ENCODE measurements around the gene LRRC72.
A peak's percentile ranks its signal among the peaks of the same experiment; 100 is the strongest.

The LRRC72 gene

GRCh38 chr7:16564023-16564380 is 37.4 kb downstream of the LRRC72 start:
- TF ChIP-seq JUND (IDR thresholded peaks at IDR 0.05; ENCODE audit: low read depth) = no peak
- in situ Hi-C loops (cut with HindIII; ENCODE audit: low pct_unique_long_range_greater_than_20kb, low sequenced_read_pairs) = no loop called here
- no peak for DNase-seq (ENCODE audit: low read depth in 1 of 2, low spot score in 1 of 2)

GRCh38 chr7:16564909-16565426 is 38.3 kb downstream of the LRRC72 start:
- in situ Hi-C loops (cut with HindIII; ENCODE audit: low pct_unique_long_range_greater_than_20kb, low sequenced_read_pairs) = no loop called here
- DNase-seq (ENCODE audit: low read depth in 1 of 2, low spot score in 1 of 2) = peak; percentile 59 to 81
- TF ChIP-seq JUND (IDR thresholded peaks at IDR 0.05; ENCODE audit: low read depth) = no peak

GRCh38 chr7:16571941-16572340 is 45.3 kb downstream of the LRRC72 start:
- TF ChIP-seq JUND (IDR thresholded peaks at IDR 0.05; ENCODE audit: low read depth) = no peak
- in situ Hi-C loops (cut with HindIII; ENCODE audit: low pct_unique_long_range_greater_than_20kb, low sequenced_read_pairs) = no loop called here
- no peak for DNase-seq (ENCODE audit: low read depth in 1 of 2, low spot score in 1 of 2)

GRCh38 chr7:16579216-16579615 is 52.6 kb downstream of the LRRC72 start:
- in situ Hi-C loops (cut with HindIII; ENCODE audit: low pct_unique_long_range_greater_than_20kb, low sequenced_read_pairs) = no loop called here
- TF ChIP-seq JUND (IDR thresholded peaks at IDR 0.05; ENCODE audit: low read depth) = no peak
- no peak for DNase-seq (ENCODE audit: low read depth in 1 of 2, low spot score in 1 of 2)

- in situ Hi-C loops (cut with HindIII; ENCODE audit: low pct_unique_long_range_greater_than_20kb, low sequenced_read_pairs) = no loop called here
- DNase-seq (ENCODE audit: low read depth in 1 of 2, low spot score in 1 of 2) = no peak
- TF ChIP-seq JUND (IDR thresholded peaks at IDR 0.05; ENCODE audit: low read depth) = no peak
These were observed 54.7 kb downstream of the LRRC72 start for GRCh38 chr7:16581286-16581685.

- in situ Hi-C loops (cut with HindIII; ENCODE audit: low pct_unique_long_range_greater_than_20kb, low sequenced_read_pairs) = no loop called here
- no peak for DNase-seq (ENCODE audit: low read depth in 1 of 2, low spot score in 1 of 2)
- no peak for TF ChIP-seq JUND (IDR thresholded peaks at IDR 0.05; ENCODE audit: low read depth)
These were observed 57.2 kb downstream of the LRRC72 start for GRCh38 chr7:16583834-16584233.

- DNase-seq (ENCODE audit: low read depth in 1 of 2, low spot score in 1 of 2) = no peak
- in situ Hi-C loops (cut with HindIII; ENCODE audit: low pct_unique_long_range_greater_than_20kb, low sequenced_read_pairs) = no loop called here
- TF ChIP-seq JUND (IDR thresholded peaks at IDR 0.05; ENCODE audit: low read depth) = no peak
These were observed 58.9 kb downstream of the LRRC72 start for GRCh38 chr7:16585540-16585939.

GRCh38 chr7:16586081-16586874 is 59.7 kb downstream of the LRRC72 start:
- no peak for DNase-seq (ENCODE audit: low read depth in 1 of 2, low spot score in 1 of 2)
- TF ChIP-seq JUND (IDR thresholded peaks at IDR 0.05; ENCODE audit: low read depth) = no peak
- in situ Hi-C loops (cut with HindIII; ENCODE audit: low pct_unique_long_range_greater_than_20kb, low sequenced_read_pairs) = no loop called here

- in situ Hi-C loops (cut with HindIII; ENCODE audit: low pct_unique_long_range_greater_than_20kb, low sequenced_read_pairs) = no loop called here
- no peak for DNase-seq (ENCODE audit: low read depth in 1 of 2, low spot score in 1 of 2)
- no peak for TF ChIP-seq JUND (IDR thresholded peaks at IDR 0.05; ENCODE audit: low read depth)
These were observed 60.5 kb downstream of the LRRC72 start for GRCh38 chr7:16587129-16587528.

GRCh38 chr7:16587790-16588189 is 61.2 kb downstream of the LRRC72 start:
- peak in 1 of 2 experiments; percentile 63 for DNase-seq (ENCODE audit: low read depth in 1 of 2, low spot score in 1 of 2)
- in situ Hi-C loops (cut with HindIII; ENCODE audit: low pct_unique_long_range_greater_than_20kb, low sequenced_read_pairs) = no loop called here
- no peak for TF ChIP-seq JUND (IDR thresholded peaks at IDR 0.05; ENCODE audit: low read depth)

- TF ChIP-seq JUND (IDR thresholded peaks at IDR 0.05; ENCODE audit: low read depth) = no peak
- no peak for DNase-seq (ENCODE audit: low read depth in 1 of 2, low spot score in 1 of 2)
- in situ Hi-C loops (cut with HindIII; ENCODE audit: low pct_unique_long_range_greater_than_20kb, low sequenced_read_pairs) = no loop called here
These were observed 63.3 kb downstream of the LRRC72 start for GRCh38 chr7:16589881-16590280.

- in situ Hi-C loops (cut with HindIII; ENCODE audit: low pct_unique_long_range_greater_than_20kb, low sequenced_read_pairs) = no loop called here
- DNase-seq (ENCODE audit: low read depth in 1 of 2, low spot score in 1 of 2) = no peak
- no peak for TF ChIP-seq JUND (IDR thresholded peaks at IDR 0.05; ENCODE audit: low read depth)
These were observed 63.8 kb downstream of the LRRC72 start for GRCh38 chr7:16590424-16590823.

GRCh38 chr7:16592395-16592794 is 65.8 kb downstream of the LRRC72 start:
- DNase-seq (ENCODE audit: low read depth in 1 of 2, low spot score in 1 of 2) = no peak
- TF ChIP-seq JUND (IDR thresholded peaks at IDR 0.05; ENCODE audit: low read depth) = no peak
- in situ Hi-C loops (cut with HindIII; ENCODE audit: low pct_unique_long_range_greater_than_20kb, low sequenced_read_pairs) = no loop called here

- TF ChIP-seq JUND (IDR thresholded peaks at IDR 0.05; ENCODE audit: low read depth) = no peak
- no peak for DNase-seq (ENCODE audit: low read depth in 1 of 2, low spot score in 1 of 2)
- in situ Hi-C loops (cut with HindIII; ENCODE audit: low pct_unique_long_range_greater_than_20kb, low sequenced_read_pairs) = no loop called here
These were observed 67.4 kb downstream of the LRRC72 start for GRCh38 chr7:16594061-16594460.

All from T47D (cell line).